NCI-H187 (cell line): ENCODE results near the gene HEPN1.

Source experiments
- DNase-seq, 2 experiments: peaks; one replicate each; lab custom pipeline; 2025; lab: John Stamatoyannopoulos, UW

Gene HEPN1

DNA sequence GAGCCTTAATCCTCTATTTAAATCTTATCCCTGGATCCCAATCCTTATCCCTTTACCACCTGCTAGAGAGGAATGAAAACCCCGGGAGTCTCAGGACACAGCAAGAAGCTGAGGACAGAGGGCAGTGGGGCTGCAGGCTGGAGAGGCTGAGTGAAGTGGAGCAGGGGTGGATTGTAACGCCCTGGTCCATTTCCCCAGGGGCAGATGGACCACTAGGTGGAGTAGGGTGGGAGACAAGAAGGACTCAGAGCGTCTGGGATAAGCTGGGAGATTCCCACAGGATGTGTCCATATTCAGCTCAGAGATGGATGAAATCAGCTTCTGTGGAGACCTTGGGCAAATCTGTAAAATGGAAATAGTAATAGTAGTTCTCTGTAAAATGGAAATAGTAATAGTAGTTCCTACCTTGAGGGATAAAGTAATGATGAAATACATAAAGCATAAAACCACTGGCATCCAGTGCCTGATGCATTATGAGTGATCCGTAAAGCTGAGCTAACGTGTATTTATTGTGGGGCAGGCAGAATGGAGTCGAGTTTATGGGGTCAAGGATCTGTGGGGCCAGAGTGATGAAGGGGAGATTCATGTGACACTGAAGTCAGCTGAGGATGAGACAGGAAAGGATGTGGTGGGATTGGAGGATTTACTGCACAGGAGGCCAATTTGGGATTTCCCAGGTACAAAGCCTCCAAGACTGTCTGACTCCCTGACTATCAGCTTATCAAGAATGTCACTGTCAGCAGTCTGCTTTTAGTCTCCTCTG lies 19.5 kb upstream of the HEPN1 start:
- DNase-seq: no peak

DNA sequence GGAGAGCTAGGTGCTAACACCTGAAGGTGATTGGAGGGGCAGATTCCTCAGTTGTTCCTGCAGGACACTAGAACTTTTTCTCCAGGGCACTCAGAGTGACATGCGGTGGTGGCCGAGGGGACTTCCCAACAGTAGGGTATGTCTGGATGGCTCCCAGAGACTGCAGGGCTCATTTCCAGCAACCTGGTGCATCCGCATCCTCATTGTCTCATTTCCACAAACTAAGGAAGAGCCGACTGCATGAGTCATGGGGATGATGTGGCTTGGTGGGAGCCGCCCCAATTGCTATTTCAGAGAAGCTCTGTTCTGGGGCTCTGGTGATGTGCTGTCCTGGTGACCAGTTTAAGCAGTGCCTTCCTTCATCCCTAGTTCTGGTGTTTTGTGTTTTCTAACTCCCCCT lies 18.6 kb upstream of the HEPN1 start:
- DNase-seq: no peak

DNA sequence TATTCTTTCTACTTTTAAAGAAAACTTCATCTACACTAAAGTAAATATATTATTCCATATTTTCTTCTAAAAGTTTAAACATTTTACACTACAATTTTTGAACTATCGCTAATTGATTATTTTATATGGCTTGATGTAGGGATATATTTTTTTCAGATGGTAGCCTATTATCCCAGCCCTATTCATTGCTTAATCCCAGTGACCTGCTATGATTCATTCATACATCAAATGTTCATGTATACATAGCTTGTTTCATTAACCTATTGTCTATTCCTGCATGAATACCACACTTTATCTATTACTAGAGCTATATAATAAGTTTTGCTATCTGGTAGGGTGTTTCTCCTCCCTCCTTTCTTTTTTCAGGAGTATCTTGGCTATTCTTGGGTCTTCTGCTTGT lies 16.4 kb upstream of the HEPN1 start:
- no peak for DNase-seq

GRCh38 chr11:124915541-124916369 lies 3.3 kb upstream of the HEPN1 start:
- no peak for DNase-seq

- DNase-seq: no peak
These were observed 2.7 kb upstream of the HEPN1 start for GRCh38 chr11:124916370-124916710.

- no peak for DNase-seq
These were observed 1.9 kb upstream of the HEPN1 start for GRCh38 chr11:124917115-124917637.

- DNase-seq: no peak
These were observed 848 bp downstream of the HEPN1 start for GRCh38 chr11:124919898-124920297.

- no peak for DNase-seq
These were observed 1.3 kb downstream of the HEPN1 start for GRCh38 chr11:124920356-124920755.

DNA sequence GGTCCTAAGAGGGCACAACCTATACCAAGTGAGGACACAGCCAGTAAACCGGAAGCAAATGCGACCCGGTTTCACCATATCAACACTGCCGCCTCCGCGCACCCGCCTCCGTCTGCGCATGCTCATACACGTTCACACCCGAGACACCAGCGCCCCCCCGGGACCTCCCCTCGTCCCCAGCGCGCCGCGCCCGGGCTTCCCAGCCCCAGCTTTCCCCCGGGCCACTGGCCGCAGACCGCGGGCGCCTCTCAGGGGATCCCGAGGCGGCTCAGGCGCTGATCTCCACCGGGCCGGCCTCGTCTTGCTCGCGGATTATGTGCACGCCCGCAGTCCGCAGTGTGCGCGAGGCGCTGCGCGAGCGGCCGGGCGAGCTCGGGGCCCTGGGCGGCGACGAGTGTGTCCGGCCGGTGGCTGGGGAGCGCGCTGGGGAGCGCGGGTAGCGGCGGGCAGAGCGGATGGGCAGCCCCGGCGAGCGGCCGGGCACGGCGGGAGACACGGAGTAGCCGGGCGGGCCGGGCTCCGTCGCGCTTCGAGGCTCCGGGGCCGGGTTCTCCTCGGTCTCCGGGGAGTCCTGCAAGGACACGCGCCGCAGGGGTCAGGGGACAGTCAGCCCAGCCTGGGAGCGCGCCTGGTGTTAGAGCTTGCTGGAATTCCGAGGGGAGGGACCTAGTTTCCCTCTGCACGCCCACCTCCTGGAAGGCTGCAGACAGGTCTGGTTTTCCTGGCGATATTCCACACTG lies 2.0 kb downstream of the HEPN1 start:
- no peak for DNase-seq

DNA sequence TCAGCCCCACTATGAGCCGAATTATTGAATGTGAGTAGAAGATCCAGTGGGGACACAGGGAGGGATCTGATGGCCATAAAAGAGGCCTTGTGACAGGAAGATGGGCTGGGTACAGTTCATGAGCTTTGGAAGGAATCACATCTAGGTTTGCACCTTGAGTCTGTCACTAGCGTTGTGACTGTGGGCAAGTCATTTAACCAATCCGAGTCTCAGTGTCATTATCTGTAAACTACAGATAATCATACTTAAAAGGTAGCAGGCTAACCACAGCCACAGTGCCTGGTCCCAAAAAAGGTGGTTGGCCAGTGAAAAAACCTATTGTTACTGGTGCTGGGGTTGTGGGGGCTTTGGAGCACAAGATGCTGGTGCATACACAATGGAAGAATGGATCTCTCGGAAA lies 3.8 kb downstream of the HEPN1 start:
- no peak for DNase-seq

DNA sequence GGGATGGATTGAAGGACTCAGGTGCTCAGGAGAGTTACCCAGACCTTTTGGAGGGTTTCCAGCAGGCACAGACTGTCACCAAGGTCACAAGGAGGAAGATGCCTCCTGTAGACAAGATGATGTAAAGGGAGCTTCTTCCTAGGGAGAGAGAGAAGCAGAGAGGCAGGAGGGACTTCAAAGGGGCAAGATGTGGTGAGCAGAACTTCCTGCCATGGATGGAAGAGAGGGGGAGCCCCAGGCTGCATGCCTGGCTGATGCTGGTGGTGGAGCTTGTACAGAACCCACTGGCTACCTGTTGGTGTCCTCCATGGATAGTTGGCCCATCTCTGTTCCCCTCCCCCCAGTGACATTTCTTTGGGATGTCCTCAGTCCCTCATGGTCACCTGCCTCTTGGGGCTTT lies 4.2 kb downstream of the HEPN1 start:
- no peak for DNase-seq

DNA sequence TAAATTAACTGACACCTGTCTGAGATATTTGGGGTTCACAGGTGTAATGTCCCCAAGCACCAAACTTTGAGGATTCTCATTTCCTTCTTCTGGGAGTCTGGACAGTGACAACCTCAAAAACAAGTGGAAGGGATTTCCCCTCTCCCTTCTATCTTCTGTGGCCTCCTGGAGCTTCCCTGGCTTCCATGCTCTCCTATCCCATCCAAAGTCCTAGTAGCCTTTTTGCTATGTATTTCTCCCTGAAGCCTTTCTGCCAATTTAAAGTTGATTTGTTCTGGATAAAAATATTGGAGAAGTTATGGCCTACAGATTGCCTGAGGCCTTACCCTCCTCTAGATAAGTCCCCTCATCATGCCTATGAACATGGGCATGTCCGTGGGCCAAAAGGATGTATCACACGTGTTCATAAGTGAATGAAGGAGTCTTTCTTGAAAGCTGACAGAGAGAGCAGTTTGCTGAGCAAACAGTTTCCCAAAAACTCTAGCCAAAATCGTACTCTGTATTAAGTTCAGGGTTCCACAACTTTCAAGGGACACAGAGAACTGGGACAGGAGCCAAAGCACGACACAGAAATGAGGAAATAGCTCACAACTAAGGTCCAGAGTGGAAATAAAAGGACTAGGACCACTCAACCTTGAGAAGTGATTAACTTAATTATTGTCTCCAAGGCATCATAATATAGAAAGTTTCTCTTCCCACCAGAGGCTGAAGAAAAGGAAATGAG lies 10.1 kb downstream of the HEPN1 start:
- DNase-seq: no peak

DNA sequence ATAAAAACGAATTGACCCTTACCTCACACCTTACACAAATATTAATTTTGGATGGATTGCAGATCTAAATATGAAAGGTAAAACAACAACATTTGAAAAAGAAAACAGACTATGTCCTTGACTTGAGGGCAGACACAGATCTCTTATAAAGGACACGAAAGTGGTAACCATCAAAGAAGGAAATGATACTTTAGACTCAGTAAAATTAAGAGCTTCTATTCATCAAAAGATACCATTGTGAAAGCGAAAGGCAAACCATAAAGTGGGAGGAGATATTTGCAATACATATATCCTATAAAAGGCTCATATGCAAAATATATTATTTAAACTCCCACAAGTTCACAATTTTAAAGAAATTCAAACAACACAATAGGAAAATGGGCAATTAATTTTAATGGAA lies 11.7 kb downstream of the HEPN1 start:
- no peak for DNase-seq

DNA sequence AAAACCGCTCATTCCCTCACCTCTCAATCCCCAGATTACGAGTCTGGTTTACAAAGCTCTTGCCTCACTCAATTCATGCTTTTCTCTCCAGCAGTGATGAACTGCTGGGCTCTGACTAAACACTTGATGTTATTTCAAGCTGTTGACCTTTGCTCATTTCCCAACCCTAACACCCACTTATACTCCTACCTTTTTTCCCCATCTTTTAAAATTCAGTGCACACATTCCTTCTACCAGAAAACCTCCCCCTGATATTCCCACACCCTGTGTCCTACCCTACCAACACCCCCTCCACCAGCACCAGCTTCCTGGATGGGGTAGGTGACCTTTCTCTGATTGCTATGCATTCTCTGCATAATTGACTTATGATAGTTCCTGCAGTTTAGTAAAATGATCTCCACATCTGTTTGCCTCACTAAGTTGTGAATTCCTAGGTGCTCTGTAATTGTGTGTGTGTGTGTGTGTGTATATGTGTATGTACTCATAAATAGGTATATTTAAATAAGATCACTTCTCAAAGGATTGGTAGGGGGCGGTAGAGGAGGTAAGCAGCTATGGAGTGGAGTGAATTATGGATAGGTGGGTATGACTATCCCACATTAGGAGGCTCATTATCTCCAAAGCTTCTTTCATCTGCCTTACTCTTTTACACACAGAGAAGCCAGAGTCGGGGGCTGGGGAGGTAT lies 16.0 kb downstream of the HEPN1 start:
- DNase-seq: no peak

GRCh38 chr11:124935548-124936514 lies 16.8 kb downstream of the HEPN1 start, which contains the start of gene HEPACAM:
Gene HEPACAM (minus strand): TSS chr11:124936047. CDS start chr11:124936006, 41 bp downstream.
- no peak for DNase-seq

GRCh38 chr11:124937336-124937935 lies 18.4 kb downstream of the HEPN1 start:
- no peak for DNase-seq

- no peak for DNase-seq
These were observed 19.2 kb downstream of the HEPN1 start for GRCh38 chr11:124938206-124938765.

DNA sequence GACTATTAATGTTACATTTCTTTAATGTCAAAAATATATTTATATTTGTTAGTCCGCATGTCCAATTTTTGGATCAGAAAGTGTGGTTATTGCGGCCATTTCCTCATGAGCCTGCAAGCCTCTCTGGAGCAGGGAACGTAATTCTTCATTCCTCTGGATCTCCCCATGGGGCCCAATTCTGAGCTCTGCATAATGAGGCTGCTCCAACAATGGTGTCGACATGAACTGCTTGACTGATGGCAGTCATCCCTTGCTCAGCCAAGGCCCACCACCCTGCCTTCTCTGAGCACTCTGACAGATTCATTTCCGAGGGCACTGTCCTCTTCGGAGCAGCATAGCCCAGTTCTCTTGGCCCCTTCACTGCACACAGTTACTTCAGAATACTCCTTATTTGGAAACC lies 19.9 kb downstream of the HEPN1 start:
- no peak for DNase-seq

DNA sequence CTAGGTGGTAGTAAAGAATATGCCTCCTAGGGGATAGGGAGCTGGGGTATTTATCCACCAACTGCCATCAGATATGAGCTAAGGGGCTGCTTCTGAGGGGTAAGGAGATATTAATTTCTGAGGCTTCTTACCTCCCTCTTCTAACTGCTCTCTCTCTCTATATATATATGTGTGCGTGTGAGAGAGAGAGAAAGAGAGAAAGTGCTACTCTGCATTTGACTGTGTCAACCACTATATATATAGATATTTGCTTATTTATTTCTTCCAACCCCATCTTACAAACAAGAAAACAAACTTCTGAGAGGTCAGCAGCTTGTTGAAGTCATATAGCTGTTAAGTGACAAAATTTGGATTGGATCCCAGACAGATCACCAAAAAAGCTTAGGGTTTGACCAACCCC lies 22.7 kb downstream of the HEPN1 start:
- no peak for DNase-seq
